Skin of body (tissue), 2 donors: ENCODE data around the gene ITGA2. TPM values are rescaled to one million over a fixed set of nuclear protein-coding genes. Genes with fewer than 3 reads are reported as not detected.

ENCODE experiments used
- DNase-seq: peaks from one replicate; lab custom pipeline; 2025; lab: John Stamatoyannopoulos, UW
- total RNA-seq: library from RNA; depleted of rRNA; stranded (reverse); fragments of >200 nt; gene quantifications from one replicate; pipeline ENCODE4 v1.2.3, GENCODE V29; 2014

Gene ITGA2
- total RNA-seq, 1 donor from 2014 or later: 36.5 TPM

DNA sequence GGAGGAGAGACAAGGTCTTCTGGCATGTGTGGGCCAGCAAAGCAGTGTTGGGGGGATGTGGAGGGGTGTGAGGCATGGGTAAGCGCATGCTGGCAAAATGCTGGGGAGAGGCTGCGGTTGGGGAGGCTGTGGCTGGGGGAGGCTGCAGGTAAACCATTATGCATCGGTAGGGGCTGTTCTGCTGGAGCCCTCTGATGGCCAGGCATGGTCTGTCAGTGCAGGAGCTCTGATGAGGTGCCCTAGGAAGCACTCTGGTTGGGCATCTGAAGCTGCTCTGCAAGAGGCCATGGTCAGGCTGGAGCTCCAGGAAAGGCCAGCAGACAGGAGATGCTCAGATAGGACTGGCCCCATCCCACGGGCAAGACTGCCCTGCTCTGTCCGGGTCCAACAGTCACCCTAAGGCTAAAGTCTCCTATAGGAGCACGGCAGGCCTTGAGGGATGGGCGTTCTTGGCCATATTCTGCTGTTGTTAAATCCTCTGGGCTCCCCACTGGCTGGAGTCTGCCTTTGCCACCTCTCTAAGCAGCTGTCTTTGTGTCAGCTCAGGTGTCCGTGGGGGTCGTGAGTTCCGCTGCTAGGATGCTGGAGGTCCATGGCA, 28.7 kb downstream of the ITGA2 start:
- DNase-seq: no peak

DNA sequence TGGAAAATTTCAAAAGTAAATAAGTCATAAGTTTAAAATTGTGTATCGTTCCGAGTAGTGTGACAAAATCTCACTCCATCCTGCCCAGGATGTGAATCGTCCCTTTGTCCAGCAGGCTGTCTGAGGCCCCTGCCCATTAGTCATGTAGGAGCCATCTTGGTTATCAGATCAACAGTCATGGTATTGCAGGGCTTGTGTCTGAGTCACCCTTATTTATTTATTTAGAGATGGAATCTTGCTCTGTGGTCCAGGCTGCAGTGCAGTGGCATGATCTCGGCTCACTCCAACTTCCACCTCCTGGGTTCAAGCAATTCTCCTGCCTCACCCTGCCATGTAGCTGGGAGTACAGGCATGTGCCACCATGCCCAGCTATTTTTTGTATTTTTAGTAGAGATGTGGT, 30.2 kb downstream of the ITGA2 start:
- no peak for DNase-seq

DNA sequence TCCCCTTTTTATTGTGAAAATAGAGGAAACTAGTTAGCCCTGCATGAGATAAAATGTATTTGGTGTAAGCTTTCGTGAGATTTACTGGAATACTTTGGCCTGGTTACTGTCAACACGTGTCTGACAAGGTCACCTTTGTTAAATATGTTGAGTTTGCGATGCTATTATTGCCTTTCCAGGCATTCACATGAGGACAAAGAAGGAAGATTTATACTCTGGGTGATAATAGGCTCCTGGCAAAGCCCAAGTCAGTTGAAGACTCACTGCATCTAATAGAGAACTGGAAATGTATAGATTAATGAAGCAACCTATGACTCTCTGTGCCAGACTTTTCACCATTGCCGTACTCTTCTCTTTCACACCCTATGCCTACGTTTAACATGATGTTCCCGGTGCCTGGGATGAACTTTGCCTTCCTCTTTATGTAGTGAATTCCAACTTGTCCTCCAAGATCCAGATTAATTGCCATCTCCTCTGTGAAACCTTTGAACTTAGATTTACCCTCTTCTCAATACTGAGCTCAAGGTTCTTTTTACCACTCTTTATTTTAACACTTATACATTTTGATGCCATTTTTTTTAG, 33.9 kb downstream of the ITGA2 start:
- no peak for DNase-seq

DNA sequence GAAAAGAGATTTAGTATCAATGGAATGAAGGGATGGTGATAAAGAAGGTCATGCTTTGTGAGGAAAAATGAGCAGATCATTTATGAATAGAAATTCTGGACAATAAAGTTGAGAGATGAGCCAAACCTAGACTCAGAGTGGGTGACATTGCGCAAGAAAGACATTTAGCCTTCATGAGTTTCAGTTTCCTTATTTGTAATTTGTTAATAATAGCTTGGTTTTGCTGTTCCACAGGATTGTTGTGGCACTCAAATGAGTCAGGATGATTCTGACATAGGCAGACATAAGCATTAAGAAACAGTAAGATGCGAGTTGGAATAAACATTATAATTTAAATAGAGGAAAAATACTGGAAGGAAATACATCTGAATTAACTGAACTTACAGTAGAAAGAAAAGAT, 34.8 kb downstream of the ITGA2 start:
- no peak for DNase-seq

DNA sequence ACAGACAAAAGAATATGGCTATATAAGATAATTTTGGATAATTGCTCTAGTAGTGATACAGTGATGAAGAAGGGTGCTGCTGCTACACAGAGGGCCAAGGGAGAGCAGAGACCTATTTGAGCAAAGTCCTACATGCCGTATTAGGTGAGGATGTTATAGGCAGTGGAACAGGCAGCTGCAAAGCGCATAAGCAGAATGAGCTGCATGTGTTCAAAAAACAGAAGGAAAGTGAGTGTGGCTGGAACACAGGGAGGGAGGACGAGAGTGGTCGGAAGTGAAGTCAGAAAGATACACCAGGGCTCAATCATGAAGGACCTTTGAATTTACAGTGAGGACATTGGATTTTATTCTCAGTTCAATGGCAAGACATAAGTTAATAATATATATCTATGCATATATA, 35.4 kb downstream of the ITGA2 start:
- no peak for DNase-seq

DNA sequence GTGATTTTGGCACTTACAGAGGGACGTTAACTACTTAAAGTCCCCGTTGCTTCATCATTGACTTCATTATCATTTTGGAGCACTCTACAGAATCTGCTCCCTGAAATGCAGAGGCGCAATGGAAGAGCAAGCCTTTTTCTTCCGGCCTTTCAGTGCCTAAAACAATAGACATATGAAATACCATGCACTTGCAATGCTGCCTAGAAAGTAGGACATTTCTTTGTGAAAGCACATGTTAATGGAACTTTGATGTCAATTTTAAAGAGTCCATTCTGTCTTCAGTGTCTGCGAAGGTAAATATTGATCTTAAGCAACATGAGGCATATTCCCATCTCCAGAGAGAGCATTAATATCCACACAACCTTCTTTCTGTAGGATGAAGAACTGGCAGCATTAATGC, 36.3 kb downstream of the ITGA2 start:
- DNase-seq: no peak

DNA sequence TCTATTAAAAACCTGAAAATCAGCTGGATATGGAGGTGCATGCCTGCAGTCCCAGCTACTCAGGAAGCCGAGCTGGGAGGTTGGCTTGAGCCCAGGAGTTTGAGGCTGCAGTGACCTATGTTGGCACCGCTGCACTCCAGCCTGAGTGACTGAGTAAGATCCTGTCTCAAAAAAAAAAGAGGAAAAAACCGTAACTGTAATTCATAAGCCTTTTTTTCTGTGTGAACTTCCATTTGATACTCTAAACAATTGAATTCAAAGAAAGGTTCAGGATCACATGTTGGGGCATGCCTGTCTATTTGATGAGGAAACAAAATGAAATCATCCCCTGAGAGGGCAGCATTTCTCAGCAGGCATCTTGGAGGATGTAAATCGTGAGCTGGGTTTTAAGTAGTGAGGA, 38.8 kb downstream of the ITGA2 start:
- no peak for DNase-seq

DNA sequence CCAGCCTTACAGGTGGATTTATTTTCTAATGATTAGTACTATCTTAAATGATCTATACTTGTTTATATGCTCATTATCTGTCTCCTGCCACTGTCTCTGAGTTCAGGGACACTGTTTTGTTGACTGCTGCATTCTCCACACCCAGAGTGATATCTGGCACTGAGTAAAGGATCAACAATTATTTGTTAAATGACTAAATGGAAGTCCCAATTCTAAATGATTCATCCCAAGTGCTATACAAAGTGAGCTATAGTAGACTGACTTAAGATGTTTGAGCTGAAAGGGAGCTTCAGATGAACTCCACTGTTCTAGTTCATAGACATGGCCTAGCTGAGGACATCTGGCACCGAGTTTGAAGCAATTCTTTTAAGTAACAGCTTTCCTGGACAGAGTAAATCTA, 40.5 kb downstream of the ITGA2 start:
- DNase-seq: no peak

DNA sequence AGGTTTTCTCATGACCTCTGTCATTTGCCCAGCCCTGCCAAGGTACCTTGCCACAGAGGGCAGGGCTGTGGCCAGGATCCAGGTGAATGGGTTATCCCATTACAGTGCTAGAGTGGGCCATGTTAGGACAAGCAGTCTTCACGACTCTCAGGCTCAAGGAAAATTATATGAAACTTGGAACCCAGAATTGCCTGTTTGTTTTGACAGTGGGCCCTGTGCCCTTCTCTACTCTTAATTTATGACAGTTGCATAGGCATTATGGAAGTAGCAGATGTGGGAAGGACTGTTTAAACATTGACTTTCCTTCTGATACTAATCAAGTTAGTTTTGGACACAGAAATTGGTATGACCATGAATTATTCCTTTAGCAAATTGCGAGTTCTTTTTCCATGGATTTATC, 41.7 kb downstream of the ITGA2 start:
- no peak for DNase-seq

DNA sequence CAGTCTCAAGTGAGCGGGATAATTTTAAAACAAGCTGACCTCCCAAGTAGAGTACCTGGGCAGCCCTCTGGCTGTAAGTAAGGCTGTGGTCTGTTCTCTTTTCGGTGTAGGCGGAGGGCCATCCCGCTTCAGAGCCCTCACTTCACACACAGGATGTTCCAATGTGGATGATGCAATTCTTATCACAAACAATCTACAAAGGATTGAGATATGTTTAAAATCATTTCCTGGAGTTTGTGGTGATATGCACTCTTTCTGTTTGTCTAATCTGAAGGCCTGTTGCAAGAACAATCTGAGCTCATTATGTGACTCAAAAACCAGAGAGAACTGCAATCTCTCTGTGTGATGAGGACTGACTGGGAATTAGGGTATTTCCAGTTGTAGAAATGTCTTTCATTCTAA, 42.5 kb downstream of the ITGA2 start:
- DNase-seq: no peak

DNA sequence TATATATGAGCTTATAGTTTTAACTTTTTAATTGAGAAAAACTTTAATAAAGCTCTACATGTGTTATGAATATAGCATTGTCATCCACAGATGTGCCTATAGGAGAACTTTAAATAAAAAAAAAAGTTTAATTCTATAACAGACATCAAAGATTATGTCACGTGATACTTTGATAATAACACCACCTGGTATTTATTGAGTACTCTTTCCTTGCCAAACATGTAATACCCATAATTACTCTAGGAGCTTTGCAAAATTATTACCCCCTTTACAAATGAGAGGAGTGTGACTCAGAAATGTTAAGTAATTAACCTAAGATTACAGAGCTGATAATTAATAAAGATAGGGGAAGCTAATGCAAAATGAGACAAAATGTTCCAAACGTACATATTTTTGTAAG, 43.0 kb downstream of the ITGA2 start:
- no peak for DNase-seq

DNA sequence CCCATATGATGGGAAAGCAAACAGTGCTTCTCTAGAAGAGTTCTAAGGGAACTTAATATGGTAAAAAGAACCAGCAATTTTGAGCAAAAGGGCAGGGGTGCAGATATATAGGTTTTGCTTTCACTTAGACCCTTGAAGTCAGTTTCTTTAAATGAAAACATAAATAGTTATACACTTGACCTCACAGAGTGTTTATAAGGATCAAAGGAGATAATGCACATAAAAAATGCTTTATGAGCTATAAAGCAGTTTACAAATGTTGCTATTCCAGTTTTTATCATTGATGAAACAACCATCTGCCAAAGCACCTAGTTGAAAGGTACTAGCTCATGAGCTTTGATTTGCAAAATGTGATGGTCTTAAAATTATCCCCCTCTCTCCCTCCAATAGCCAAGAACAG, 45.7 kb downstream of the ITGA2 start:
- DNase-seq: no peak

DNA sequence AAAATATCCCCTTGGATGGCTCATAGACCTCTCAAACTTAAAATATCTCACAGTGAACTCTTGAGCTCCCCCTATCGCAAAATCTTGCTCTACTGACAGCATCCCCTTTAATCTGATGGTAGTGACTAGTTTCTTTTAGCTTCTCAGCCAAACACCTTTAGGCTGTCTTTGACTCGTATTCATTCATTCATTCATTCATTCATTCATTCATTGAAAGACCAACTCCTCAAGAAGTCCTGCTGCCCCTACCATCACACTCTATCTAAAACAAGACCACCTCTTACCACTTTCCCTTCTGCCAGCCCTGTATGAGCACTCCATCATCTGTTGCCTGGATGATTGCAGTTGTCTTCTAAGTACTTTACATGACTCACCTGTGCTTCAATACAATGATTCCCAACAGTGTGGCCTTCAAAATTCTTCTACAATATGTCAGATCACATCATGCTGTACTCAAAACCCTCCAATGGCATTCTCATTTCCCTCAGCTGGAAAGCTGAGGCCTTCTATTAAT, 46.8 kb downstream of the ITGA2 start:
- DNase-seq: no peak

DNA sequence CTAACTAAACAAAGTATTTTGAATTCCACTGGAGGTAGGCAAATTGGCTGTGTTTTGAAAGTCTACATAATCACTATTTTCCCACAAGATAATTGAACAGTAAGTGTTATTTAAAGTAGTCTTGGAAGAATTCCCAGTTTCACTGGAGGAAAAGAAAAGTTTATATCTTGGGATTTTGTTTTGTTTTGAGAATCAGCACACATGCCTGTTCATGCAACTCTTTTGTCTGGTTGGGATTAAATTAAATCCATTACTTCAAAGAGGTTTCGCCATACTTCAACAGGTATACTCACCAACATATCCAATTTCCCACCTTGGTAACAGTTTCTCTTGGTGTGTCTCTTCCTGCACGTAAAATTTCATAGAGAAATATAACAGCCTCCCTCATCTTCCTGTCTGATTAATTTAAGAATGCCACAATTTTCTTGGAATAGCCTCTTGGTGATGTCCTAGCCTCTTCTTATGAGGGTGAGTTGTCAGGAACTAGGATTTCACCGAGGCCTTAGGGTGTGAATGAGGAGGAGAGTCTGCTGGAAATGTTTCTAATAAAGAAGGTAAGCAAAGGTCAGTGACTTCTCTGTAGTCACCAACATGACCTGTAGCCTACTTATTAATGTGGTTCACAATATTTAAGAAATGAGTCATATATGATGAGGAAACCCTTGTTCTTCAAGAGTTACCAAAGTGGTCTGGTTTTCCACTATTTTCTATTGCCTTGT, 48.1 kb downstream of the ITGA2 start:
- no peak for DNase-seq

DNA sequence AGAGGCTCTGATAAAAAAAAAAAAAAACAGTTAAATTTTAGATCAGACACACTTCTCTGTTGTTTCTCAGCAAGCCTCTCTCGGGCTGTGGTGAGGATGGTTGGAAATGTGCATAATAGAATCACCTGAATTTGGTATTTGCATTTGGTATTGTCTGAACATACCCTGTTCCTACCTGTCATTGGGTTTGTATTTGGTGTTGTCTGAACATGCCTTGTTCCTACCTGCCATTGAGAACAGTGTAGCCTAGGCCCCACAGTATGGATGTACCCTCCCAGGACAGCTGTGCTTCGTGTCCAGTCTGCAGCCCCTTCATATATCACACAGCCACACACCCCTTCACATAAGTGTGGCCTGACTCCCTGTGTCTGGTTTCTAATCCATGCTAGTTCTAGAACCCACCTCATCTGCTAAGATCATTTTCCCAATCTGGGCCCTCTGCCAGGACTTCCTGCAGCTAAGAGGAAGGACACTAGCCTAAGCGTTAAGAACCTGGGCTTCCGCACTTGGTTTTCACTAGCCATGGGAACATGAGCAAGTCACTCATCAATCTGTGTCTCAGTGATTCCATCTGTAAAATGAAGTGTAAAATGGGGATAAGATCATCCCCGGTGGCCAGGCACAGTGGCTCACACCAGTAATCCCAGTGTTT, 49.2 kb downstream of the ITGA2 start:
- DNase-seq: no peak

DNA sequence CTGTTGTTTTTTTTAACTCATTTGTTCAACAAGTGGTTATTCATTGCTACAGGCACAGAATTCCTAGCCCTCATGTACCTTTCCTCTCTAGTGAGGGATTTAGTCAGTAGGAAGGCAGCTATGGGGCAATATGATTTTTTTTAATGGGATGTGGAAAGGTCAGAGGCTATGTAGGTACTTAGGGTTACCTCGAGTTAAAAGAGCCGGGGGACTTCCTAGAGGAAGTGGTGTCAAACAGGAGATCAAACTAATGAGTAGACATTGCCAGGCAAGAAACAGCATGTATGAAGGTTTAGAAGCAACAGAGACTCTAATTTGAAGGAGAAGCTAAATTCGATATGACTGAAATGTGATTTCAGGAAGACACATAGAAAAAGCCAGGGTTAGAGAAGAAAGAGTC, 50.7 kb downstream of the ITGA2 start:
- no peak for DNase-seq

DNA sequence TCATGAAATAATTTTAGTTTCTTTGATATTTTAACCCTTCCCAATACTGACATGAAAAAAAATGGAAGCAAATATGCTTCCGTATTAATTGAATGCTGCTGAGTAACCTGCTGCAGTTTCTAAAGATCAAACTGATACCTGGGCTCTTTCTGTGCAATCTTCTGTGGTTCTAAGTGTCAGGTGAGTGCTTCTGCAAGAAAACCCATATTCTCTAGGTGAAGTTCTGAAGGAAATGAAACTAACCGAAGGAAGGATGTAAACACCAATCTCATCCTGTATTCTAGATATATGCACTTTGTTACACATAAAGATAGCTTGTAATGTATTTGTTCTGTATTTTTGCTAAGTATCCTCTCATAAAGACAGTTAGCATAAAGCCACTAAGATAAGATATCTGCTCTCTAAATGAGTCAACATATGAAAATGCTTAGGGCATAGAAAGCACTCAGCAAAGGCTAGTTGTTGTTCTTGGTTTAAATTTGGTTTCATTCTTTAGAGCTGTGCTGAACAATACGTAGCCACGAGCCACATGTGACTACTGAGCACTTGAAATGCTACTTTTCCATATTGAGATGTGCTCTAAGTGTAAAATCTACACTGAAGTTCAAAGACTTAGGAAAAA, 52.0 kb downstream of the ITGA2 start:
- DNase-seq: no peak

DNA sequence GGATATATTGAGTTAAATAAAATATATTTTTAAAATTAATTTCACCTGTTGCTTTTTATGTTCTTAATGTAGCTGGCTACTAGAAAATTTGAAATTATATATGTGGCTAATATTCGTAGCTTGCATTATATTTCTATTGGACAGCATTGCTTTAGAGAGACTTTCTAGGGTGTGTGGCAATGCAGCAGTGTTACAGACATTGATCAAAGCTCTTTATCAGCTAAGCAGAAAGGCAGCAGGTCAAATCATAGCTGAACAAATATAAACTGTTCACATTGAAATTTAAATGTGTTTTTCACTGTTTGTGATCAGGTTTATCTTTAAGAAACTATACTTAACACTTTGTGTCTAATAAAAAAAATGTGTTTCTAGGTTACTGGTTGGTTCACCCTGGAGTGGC, 52.6 kb downstream of the ITGA2 start:
- no peak for DNase-seq

DNA sequence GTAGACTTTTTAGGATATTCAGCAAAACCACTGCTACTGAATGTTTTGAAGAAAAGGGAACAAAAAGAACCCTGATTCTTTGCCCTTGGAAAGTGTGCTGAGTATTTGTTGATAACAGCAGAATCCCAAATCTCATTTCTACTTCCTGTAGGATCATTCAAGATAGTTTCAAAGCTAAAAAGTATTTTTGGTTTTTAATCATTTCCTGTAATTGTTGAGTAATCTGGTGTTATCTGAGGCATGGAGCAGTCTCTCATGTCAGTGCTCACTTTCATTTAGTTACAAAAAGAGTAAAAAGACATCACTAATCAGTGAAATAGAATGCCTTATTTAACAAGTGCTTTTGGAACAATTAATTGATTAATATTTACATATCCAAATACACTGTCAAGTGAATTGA, 56.1 kb downstream of the ITGA2 start:
- DNase-seq: no peak

DNA sequence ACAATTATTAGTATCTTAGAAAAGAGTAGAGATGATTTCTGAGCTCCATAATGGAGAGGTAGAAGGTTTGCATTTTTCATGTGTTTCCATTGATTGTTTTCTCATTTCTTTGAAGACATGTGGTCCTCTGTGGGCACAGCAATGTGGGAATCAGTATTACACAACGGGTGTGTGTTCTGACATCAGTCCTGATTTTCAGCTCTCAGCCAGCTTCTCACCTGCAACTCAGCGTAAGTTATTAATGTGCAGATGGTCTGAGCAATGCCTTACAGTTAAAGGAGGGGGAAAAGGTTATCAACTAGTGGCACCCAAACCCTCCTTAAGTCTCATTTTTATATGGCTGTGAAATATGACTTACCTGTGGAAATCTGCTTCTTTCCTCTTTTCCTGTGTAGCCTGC, 59.1 kb downstream of the ITGA2 start:
- no peak for DNase-seq

DNA sequence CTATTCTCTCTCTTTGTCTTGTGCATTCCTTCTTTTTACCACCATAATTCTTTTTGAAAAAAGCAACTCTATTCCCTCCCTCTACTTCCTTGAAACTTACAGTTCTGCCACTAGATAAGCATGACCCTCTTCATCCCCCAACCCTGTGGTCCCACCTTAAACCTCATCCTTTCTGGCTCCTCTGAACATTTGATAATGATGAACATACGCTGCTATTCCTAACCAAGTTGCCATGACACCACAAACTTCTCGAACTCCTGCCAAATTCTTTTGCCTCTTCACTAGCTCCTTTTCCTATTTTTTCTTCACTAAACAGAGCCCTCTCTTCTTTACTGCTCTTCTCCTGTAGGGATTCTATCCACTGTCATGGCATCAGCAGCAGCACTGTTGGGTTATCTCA, 63.3 kb downstream of the ITGA2 start:
- DNase-seq: no peak

DNA sequence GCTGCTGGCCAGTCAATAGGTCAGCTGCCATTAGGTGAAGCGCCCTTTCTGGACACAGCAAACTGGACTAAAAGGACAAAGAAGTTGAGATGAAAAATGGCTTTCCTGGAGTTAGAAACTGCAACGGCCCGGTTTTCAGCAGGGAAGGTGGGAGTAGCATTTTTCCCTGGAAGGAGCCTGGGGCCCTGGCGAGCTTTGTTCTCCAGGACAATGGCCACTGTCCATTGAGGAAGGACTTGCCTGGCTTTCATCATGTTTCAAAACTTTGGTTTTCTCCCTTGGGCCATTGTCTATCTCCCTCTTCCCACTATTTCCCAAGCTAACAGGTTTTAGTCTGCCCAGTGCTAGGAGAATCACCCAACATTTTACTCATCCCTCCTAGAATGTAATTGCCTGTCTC, 64.2 kb downstream of the ITGA2 start:
- DNase-seq: no peak
